HEK293 (cell line): ENCODE measurements around the gene MON2.

Experiments used
- BCL11A ChIP-seq: fragments of 450-650 bp; formaldehyde crosslinking; IDR thresholded peaks from 2 replicates; pipeline ENCODE4 v1.5.1; 2016; ENCODE audit warnings: low read depth, missing biosample characterization, missing genetic modification characterization
- GFI1B ChIP-seq: fragments of 450-650 bp; formaldehyde crosslinking; IDR thresholded peaks from 2 replicates; pipeline ENCODE4 v1.5.1; 2016; ENCODE audit warnings: missing biosample characterization, missing genetic modification characterization
- GLI2 ChIP-seq: fragments of 450-650 bp; formaldehyde crosslinking; IDR thresholded peaks from 2 replicates; pipeline ENCODE4; 2017; ENCODE audit warnings: missing biosample characterization, missing genetic modification characterization, low read depth, borderline replicate concordance
- HOXA7 ChIP-seq: sonication (generic); formaldehyde crosslinking; IDR thresholded peaks from 2 replicates; pipeline ENCODE4 v1.8.1; 2022; ENCODE audit warnings: missing genetic modification reagents, borderline replicate concordance
- KLF1 ChIP-seq: fragments of 450-650 bp; formaldehyde crosslinking; IDR thresholded peaks from 2 replicates; pipeline ENCODE4 v1.5.1; 2016; ENCODE audit warnings: missing biosample characterization, missing genetic modification characterization
- KLF17 ChIP-seq: fragments of 450-650 bp; formaldehyde crosslinking; IDR thresholded peaks from 2 replicates; pipeline ENCODE4 v1.5.1; 2016; ENCODE audit warnings: missing biosample characterization, missing genetic modification characterization
- KLF8 ChIP-seq: fragments of 450-650 bp; formaldehyde crosslinking; IDR thresholded peaks from 2 replicates; pipeline ENCODE4 v1.5.1; 2016; ENCODE audit warnings: missing biosample characterization, missing genetic modification characterization
- MYNN ChIP-seq: fragments of 450-650 bp; formaldehyde crosslinking; IDR thresholded peaks from 2 replicates; pipeline ENCODE4 v1.5.1; 2016; ENCODE audit warnings: missing biosample characterization, missing genetic modification characterization, borderline replicate concordance
- PBX3 ChIP-seq: sonication (generic); formaldehyde crosslinking; IDR thresholded peaks from 2 replicates; pipeline ENCODE4 v1.8.1; 2022; ENCODE audit warnings: mild to moderate bottlenecking, moderate library complexity, missing genetic modification reagents
- TCF7L2 ChIP-seq: IDR thresholded peaks from 2 replicates; pipeline ENCODE4 v1.6.1; 2011; ENCODE audit warnings: low read depth, mild to moderate bottlenecking, inconsistent platforms, low read length, moderate library complexity, borderline replicate concordance
- ZBTB49 ChIP-seq: fragments of 450-650 bp; formaldehyde crosslinking; IDR thresholded peaks from 2 replicates; pipeline ENCODE4 v1.5.1; 2016; ENCODE audit warnings: missing biosample characterization, missing genetic modification characterization, low read depth
- ZFP37 ChIP-seq: fragments of 450-650 bp; formaldehyde crosslinking; IDR thresholded peaks from 2 replicates; pipeline ENCODE4 v1.5.1; 2016; ENCODE audit warnings: missing biosample characterization, missing genetic modification characterization
- ZNF114 ChIP-seq: fragments of 450-650 bp; formaldehyde crosslinking; IDR thresholded peaks from 2 replicates; pipeline ENCODE4 v1.5.0; 2017; ENCODE audit warnings: missing biosample characterization, missing genetic modification characterization
- ZNF132 ChIP-seq: fragments of 450-650 bp; formaldehyde crosslinking; IDR thresholded peaks from 2 replicates; pipeline ENCODE4 v1.5.1; 2017; ENCODE audit warnings: missing biosample characterization, missing genetic modification characterization, borderline replicate concordance
- ZNF140 ChIP-seq: fragments of 450-650 bp; formaldehyde crosslinking; IDR thresholded peaks from 2 replicates; pipeline ENCODE4 v1.5.1; 2016; ENCODE audit warnings: missing biosample characterization, missing genetic modification characterization
- ZNF184 ChIP-seq: fragments of 450-650 bp; IDR thresholded peaks from 2 replicates; pipeline ENCODE4 v1.5.1; 2018; ENCODE audit warnings: missing biosample characterization, mild to moderate bottlenecking, missing genetic modification characterization
- ZNF19 ChIP-seq: fragments of 450-650 bp; formaldehyde crosslinking; IDR thresholded peaks from 2 replicates; pipeline ENCODE4; 2016; ENCODE audit warnings: missing biosample characterization, missing genetic modification characterization, low read depth
- ZNF248 ChIP-seq: fragments of 450-650 bp; formaldehyde crosslinking; IDR thresholded peaks from 2 replicates; pipeline ENCODE4 v1.5.1; 2017; ENCODE audit warnings: missing biosample characterization, missing genetic modification characterization
- ZNF280C ChIP-seq: fragments of 450-650 bp; formaldehyde crosslinking; IDR thresholded peaks from 2 replicates; pipeline ENCODE4 v1.5.1; 2016; ENCODE audit warnings: missing biosample characterization, missing genetic modification characterization
- ZNF324 ChIP-seq: fragments of 450-650 bp; formaldehyde crosslinking; IDR thresholded peaks from 2 replicates; pipeline ENCODE4 v1.5.1; 2016; ENCODE audit warnings: missing biosample characterization, missing genetic modification characterization
- ZNF362 ChIP-seq: fragments of 450-650 bp; formaldehyde crosslinking; IDR thresholded peaks from 2 replicates; pipeline ENCODE4 v1.5.1; 2016; ENCODE audit warnings: missing biosample characterization, missing genetic modification characterization
- ZNF391 ChIP-seq: fragments of 450-650 bp; formaldehyde crosslinking; IDR thresholded peaks from 2 replicates; pipeline ENCODE4 v1.5.1; 2016; ENCODE audit warnings: low read depth, missing biosample characterization, missing genetic modification characterization, borderline replicate concordance
- ZNF501 ChIP-seq: fragments of 450-650 bp; formaldehyde crosslinking; IDR thresholded peaks from 2 replicates; pipeline ENCODE4 v1.5.1; 2016; ENCODE audit warnings: missing biosample characterization, missing genetic modification characterization
- ZNF580 ChIP-seq: fragments of 450-650 bp; formaldehyde crosslinking; IDR thresholded peaks from 2 replicates; pipeline ENCODE4 v1.5.1; 2016; ENCODE audit warnings: missing biosample characterization, missing genetic modification characterization
- ZNF704 ChIP-seq: fragments of 450-650 bp; formaldehyde crosslinking; IDR thresholded peaks from 2 replicates; pipeline ENCODE4 v1.5.1; 2016; ENCODE audit warnings: missing biosample characterization, missing genetic modification characterization
- ZNF768 ChIP-seq: fragments of 450-650 bp; formaldehyde crosslinking; IDR thresholded peaks from 2 replicates; pipeline ENCODE4 v1.5.1; 2018; ENCODE audit warnings: missing biosample characterization, mild to moderate bottlenecking, missing genetic modification characterization
- ZNF785 ChIP-seq: fragments of 450-650 bp; formaldehyde crosslinking; IDR thresholded peaks from 2 replicates; pipeline ENCODE4 v1.5.1; 2016; ENCODE audit warnings: missing biosample characterization, missing genetic modification characterization
- ZNF830 ChIP-seq: fragments of 450-650 bp; IDR thresholded peaks from 2 replicates; pipeline ENCODE4 v1.5.0; 2018; ENCODE audit warnings: missing biosample characterization, missing genetic modification characterization, low read depth, mild to moderate bottlenecking, moderate library complexity
- ZSCAN16 ChIP-seq: fragments of 450-650 bp; formaldehyde crosslinking; IDR thresholded peaks from 2 replicates; pipeline ENCODE4 v1.5.1; 2016; ENCODE audit warnings: missing biosample characterization, missing genetic modification characterization
- ZSCAN30 ChIP-seq: fragments of 450-650 bp; IDR thresholded peaks from 2 replicates; pipeline ENCODE4 v1.5.1; 2018; ENCODE audit warnings: missing biosample characterization, mild to moderate bottlenecking, missing genetic modification characterization, moderate library complexity

MON2 gene

GRCh38 chr12:62603061-62603810 is 136.6 kb downstream of the MON2 start (continued):
- no peak for TF ChIP-seq ZNF704 (tag by site-specific recombination)
- TF ChIP-seq KLF1: peak; percentile 67
- no peak for TF ChIP-seq GFI1B
- TF ChIP-seq GLI2 (tag by site-specific recombination): no peak
- TF ChIP-seq ZSCAN16: no peak
- TF ChIP-seq ZNF362 (tag by site-specific recombination): no peak
- TF ChIP-seq ZNF184 (tag by site-specific recombination): 0 out of 2 replicates have a peak, but pooled peaks have one; percentile 72
- peak; percentile 68 for TF ChIP-seq ZNF501
- TF ChIP-seq ZNF114 (tag by site-specific recombination): no peak
- no peak; the same call in 1 of the 2 replicates for TF ChIP-seq KLF17 (tag by site-specific recombination)
- TF ChIP-seq TCF7L2: no peak
- TF ChIP-seq ZNF248: no peak
- no peak for TF ChIP-seq ZNF830 (tag by site-specific recombination)
- no peak for TF ChIP-seq ZNF19 (tag by site-specific recombination)
- TF ChIP-seq ZNF140 (tag by site-specific recombination): no peak
- no peak for TF ChIP-seq ZNF280C (tag by site-specific recombination)
- no peak for TF ChIP-seq HOXA7
- TF ChIP-seq KLF8 (tag by site-specific recombination): peak; percentile 71; the same call in 1 of the 2 replicates
- TF ChIP-seq ZNF324 (tag by site-specific recombination): no peak; the same call in 1 of the 2 replicates
- TF ChIP-seq ZNF132 (tag by site-specific recombination): no peak
- TF ChIP-seq ZSCAN30 (tag by site-specific recombination): peak; percentile 27; the same call in 1 of the 2 replicates
- TF ChIP-seq ZBTB49 (tag by site-specific recombination): no peak
- no peak for TF ChIP-seq ZNF391 (tag by site-specific recombination)
- peak; percentile 81 for TF ChIP-seq ZFP37 (tag by site-specific recombination)
- no peak for TF ChIP-seq MYNN (tag by site-specific recombination)
- TF ChIP-seq ZNF785 (tag by site-specific recombination): no peak
- TF ChIP-seq ZNF768 (tag by site-specific recombination): no peak
- TF ChIP-seq ZNF580 (tag by site-specific recombination): no peak
- no peak for TF ChIP-seq BCL11A (tag by site-specific recombination)
- no peak for TF ChIP-seq PBX3 (CRISPR knock-in tag)
